Measurements from ENCODE around the gene NDUFS8.

The NDUFS8 gene

DNA sequence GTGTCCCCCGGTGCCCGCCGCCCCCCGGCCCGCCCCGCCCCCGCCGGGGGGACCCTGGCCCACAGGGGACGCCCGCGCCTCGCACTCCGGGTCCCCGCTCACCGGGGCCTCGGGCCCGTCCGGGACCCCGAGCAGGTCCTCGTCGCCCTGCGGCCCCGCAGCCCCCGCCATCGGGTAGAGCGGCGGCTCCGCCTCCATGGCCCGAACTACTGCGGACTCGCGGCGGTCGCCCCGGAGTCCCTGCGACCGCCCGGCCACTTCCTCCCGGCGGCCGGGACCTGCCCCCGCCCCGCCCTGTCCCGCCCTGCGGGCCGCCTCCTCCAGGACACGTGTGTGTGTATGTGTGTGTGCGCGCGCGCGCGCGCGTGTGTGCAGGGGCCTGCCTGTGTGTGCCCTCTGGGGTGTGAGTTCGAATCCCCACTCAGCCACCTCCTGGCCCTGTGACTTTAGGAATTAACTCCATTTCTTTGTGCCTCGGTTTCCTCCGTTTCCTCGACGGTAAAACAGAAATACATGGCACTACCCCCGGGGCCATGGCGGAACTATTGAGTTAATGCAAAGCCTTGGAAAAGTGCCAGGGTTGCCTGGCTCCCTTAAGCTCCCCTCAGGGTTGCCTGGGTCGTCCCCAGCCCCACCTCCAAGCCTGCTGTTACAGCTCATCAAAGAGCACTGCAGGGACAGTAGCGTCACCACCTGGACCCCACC, 26.5 kb upstream of the NDUFS8 start, which contains the start of gene UNC93B1:
Gene UNC93B1, minus strand, starts transcription at position 252 of the 705 bp plus-strand sequence. Its CDS starts 54 bp downstream, at position 198.
- DNase-seq = peak; percentile 76

DNA sequence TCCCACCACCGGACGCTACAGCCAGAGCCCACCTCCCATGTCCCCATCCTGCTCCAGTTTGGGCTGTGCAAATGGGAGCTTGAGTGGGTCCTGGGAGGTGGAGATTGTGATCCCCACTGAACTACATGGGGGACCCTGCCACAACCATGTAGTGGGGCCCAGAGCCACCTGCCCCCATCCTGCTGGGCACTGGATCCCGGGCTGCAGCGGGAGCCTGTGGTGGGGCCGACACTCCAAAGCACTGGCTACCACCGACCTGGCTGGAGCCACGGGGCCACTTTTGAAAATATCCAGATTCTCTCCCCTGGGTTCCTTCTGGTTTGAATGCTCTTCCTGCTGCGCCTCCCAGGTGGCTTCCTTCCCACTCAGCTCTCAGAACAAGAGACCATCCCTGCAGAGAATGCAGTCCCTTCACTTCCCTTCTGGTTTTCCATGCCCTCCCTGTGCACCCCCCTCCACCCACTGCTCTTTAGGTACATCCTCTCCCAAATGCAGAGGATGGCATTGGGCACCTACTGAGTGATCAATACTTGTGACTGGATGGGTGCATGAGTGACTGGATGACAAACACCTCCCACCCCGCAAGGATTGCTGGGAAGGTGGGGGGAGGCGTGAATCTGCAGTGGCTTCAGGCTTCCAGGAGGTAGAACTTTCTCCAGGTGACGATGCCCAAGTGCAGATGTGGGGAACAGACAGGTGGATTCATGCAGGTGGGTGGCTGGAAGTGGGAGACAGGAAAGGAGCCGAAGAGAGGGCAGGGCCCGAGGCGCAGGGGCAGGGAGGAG, 25.7 kb upstream of the NDUFS8 start:
- no peak for DNase-seq

DNA sequence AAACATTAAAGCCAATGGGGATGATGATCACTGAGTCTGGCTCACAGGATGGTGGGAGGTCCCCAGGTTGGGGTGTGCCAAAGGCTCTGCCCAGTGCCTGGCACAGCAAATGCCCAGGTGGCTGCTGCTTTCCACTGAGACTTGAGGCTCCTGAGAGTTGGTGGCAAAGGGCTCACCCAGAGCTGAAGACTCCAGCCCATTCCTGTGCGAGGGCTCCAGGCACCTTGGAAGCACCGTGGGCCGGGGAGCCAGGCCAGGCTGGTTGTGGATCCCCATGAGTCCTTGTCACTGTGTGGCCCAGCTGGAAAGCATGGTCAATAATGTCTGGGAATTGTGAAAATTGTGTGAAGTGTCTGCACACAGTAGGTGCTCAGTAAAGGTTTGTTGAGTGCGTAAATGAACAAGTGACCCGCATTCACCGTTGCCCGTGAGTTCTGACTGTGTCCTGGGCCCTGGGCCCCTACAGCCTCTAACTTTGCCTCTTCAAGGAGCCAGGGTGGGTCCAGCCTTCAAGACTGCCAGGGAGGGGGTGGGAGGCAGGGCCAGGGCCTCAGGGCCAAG, 23.8 kb upstream of the NDUFS8 start:
- no peak for DNase-seq

DNA sequence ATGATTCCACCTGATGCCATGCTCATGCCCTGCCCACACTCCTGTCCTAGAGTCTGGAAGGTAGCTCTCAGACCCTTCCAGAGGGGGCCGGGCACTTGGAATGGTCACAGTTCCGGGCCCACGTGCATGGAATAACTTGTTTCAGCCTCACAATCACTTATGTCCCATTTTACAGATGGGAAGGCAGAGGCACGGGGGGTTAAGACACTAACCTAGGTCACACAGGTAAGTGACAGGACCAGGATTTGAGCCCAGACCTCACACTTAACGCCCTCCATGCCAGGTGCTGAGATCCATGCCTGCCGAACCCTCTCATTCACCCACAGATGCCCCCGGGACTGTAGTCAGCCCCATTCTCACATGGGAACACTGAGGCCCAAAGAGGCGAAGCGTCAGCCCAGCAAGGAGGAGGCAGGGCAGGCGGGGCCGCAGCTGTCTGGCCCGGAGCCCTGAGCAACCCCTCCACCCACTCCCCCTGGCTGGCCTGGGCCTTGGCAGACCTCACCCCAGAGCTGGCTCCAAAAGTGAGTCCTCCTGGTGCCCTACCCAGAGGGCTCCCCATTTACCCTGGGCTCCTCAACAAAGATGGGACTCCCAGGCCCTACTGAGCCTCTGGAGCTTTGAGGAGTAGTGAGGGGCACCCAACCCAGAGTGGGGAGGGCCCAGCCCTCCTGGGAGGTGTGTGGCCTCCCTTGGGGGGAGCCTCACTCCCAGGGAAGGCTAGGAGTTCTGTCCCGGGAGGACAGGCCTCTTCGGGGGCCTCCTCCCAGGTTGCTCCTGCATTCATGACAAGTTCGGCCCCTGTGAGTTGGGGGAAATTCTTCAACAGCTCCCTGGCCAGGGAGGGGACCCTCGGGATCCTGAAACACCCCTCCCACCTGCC, 22.7 kb upstream of the NDUFS8 start:
- DNase-seq = no peak

DNA sequence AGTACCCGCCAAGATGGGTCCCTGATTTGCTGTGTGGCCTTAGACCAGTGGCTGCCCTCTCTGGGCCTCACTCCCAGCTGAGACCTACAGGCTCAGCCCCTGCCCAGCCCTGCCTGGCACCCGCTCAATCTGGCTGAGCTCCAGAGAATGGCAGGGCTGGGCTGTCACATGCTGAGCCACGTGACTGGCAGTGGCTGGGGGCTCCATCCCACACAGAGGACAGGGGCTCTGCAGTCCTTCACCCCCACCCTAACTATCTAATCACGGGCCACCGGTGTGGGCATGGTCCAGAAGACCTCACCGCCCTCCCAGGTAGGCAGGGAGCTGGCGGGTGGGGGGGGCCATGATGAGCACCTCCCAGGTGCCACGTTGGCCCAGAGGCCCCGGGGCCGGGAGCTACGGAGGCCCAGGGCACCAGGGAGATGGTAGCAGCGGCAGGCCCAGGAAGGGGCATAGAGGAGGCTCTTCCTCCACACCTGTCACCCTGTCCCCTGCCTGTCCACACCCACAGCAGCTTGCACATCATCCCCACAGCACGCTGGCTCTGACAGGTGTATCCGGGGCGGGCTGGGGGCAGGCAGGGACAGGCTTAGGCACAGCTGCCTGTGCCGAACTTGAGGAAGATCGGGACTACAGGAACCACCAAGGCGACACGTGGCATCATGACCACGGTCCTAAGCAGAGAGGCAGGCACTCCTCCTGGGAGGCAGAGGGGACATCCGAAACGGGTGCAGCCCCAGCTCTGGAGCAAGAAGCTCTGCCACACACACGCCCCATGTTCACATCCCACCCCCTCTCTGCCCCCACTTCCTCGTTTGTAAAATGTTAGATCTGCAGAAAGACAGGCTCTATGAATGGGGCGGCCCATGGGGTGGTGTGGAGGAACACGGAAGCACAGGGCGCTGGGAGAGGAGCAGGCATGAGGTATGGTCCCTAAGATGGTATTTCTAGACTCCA, 21.8 kb upstream of the NDUFS8 start:
- no peak for DNase-seq

DNA sequence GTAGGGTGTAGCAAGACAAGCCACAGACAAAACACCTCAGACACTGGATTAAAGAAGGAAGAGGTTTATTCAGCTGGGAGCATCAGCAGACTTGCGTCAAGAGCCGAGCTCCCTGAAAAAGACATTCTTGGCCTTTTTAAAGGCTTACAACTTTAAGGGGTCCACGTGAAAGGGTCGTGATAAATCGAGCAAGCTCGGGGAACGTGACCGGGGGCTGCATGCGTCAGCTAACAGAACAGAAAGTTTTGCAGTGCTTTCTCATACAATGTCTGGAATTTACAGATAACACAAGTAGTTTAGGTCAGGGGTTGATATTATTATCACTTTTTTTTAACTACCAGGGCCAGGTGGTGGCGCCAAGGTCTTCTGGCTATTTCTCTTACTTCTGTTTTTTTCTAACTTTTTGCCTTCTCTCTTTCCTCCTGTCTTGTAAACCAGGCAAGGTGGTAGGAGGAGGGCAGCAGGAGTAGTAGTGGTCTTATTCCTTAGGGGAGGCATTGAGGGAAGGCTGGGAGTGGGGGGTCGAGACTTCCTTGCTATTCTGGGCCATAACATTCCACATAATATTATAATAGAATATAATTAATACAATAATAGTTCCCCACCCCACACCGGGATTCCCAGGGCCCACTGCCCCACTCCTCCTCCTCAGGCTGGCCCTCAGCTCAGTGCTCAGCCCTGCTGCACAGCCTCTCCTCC, 20.9 kb upstream of the NDUFS8 start:
- DNase-seq = no peak

DNA sequence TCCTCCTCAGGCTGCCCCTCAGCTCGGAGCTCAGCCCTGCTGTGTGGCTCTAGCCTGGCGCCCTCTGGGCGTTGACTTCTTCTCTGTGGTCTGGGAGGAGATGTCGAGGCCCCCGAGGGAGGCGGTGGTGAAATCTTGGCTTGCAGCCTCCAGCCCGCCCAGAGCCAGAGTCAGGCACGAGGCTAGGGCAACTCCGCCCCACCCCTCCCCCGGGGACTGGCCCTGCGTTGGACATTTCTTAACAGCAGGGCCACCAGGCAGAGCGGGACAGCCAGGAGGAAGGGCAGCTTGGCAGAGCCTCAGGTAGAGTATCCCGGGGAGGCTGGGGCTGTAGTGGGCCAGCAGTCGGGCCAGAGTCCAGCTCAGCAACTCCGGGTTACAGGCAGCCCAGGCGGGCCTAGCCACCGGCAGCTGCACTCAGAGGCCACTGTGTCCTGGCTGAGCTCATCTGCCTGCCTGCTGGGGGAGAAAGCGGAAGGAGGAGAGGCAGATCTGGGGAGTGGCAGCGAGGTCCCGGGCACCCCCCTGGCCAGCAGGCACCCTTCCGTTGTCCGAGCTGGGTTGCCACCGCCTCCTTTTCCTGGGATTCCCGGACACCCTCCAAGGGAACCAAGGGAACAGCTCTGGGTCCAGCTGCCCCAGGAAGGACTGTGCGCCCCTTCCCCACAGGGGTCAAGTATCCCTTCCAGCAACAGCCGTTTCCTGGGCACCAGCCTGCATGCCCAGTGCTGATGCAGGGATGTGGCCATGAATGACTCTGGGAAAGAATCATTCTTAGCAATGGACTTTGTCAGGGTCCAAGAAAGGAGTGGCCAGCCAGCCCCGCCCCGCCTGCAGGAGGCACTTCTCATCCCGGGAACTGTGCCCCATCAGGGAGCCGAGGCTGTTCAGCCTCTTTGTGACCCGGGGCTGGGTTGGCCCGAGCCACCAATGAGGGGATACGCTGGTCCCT, 20.1 kb upstream of the NDUFS8 start, which contains the start of gene ALDH3B1:
Gene ALDH3B1, plus strand, starts transcription at position 238 of the 952 bp plus-strand sequence. CDS start 4,971 bp downstream, outside the sequence.
- DNase-seq = no peak

DNA sequence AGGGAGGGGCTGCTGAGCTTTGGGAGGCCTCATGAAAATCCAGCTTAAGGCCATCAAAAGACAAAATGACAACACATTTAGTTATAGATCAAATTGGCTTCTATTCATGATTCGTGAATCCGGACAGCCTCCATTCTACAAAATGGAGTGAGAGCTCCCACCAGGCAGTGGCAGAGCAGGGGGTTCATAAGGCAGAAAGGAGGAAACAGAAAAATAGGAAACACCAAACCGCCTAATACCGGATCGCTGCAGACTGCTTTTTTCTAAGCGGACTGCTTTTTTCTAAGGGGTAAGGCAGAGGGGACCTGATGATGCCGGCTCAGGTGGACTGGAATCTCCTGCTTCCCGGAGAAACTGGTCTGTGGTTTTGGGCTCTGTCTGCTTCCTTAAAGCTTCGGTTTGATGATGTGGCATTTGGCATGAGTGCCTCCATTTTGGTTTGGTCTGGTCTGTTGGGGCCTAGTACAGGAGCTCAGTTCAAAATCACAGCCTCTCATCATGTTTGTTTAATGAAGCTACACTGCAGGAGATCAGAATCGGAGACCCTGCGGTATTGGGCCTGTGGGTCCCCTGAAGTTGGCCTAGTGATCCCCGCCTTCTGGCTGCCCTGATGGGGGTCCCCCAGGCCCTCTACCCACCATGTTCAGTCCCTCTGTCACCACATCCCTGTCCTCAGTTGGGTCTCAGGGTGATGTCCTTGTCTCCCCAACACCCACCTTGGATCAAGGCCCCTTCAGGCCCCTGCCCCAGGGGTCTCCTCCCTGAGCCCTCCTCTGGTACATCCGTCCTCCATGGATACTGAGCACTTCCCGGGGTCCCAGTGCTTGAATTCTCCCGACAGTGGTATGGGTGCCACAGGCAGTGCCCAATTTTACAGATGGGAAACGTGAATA, 19.2 kb upstream of the NDUFS8 start:
- no peak for DNase-seq

DNA sequence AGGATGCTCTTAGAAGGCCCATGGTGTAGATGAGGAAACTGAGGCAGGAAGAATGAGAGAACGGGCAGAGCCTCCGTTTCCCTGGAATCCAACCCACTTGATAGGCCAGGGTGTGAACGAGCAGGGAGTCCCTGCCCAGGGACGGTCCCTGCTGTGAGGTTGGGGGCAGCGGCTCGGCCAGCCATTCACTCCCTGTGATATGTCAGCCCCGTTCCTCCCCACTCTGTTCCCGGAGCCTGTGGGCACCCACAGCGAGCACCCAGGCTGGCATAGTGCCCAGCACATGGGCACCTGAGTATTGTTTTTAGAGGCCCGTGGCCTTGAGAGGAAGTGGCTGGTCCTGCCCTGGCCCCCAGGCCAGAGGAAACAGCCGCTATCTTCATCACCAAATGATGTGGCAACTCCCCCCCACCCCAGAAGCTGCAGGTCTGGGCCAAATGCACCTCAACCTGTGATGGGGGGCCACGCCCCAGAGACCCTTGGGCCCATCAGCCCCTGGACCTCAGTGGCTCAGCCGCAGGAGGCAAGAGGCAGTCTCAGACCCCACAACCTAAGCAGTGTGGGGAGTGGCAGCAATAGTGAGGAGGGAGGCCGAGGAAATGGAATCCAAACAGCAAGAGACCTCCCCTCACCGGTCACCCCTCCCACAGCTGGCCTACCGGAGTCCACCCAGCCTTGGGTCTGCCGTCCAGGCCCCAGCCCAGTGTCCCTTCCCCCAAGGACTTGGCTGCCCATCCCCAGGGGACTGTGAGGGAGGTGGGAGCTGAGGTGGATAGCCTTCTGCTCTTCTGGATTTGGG, 18.2 kb upstream of the NDUFS8 start:
- DNase-seq = no peak

DNA sequence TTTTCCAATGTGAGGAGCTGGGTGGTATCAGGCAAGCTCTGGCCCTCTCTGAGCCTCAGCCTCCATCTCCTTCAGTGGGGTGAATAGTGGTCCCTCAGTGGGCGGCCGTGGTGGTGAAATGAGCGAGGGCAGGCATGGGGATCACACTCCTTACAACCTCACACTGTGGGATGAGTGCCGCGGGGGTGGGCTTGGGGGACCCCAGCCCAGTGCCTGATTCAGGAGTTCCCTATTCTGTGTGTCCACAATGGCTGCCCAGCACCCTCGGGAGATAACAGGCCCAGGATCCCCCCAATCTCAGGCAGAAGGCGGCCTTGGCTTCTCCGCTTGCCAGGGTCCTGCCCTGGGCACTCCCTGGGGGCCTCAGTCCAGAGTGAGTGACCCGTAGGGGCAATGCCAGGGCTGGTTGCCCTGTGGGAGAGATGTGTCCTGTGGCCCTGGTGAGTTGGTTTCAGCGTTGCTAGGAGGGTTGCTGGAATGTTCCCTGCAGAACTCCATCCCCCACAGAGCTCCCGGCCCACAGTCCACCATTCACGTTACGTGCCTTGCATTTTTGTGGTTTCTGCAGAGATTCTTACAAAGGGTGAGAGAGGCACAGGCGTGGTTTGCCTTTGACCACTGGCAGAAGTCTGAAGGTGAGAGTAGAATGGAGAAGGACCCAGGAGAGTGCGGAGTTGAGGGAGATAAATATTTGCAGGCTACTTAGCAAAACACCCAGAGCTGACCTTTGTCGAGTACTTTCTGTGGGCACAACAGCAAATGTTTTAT, 17.5 kb upstream of the NDUFS8 start:
- no peak for DNase-seq

DNA sequence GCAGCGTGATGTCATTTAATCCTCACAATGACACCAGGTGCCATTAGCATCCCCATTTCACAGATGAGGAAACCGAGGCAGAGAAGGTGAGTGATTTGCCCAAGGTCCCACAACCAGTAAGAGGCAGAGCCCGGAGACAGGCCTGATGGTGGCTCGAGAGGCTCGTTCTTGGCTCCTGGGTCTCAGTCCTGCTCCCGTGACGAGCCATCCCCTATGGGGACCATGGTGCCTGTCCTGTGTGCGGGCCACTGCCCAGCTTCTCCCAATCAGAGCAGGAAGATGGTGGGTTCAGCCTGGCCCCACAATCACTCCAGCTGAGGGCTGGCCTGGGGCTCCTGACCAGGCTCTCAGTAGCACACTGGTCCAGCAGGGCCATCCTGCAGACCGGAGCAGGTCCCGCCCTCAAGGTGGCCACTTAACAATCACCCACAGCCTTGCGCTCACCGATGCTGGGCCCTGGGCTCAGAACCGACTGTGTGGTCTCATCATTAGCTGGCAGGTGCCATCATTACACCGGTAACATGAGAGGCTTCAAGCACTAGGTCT, 16.8 kb upstream of the NDUFS8 start:
- no peak for DNase-seq

DNA sequence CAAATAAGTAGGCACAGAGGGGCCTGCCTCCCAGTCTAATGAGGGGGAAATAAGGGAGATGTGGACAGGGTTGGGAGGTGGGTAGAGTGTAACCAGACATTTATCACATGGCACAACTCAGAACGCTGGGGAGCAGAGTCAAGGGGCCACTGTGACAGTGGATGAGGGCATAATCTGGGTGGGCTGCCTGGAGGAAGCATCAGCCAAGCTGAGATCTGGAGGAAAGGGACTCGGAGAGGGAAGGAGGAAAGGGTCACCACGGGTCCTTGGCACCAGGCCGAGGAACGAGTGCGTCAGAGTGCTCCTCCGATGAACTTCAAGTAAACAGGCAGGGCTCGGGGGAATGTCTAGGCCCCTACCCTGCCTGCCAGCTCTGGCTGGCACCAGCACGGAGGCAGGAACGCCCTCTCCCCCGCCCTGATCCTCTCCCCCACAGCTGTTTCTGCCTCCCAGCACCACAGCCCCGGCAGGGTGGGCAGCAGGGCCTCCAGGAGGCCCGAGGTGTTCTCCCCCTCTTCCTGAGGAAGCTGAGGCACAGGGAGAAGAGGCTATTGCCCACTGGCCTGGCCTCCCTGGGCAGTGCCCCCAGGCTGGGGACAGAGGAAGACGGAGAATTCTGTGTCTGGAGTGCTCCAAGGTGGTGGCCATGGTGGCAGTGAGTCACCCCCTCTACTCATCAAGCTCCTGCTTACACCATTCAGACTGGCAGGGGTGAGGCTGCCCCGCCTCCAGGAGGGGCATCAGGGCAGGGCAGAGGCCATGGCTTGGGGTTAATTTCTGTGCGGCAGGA, 16.1 kb upstream of the NDUFS8 start:
- DNase-seq = no peak

DNA sequence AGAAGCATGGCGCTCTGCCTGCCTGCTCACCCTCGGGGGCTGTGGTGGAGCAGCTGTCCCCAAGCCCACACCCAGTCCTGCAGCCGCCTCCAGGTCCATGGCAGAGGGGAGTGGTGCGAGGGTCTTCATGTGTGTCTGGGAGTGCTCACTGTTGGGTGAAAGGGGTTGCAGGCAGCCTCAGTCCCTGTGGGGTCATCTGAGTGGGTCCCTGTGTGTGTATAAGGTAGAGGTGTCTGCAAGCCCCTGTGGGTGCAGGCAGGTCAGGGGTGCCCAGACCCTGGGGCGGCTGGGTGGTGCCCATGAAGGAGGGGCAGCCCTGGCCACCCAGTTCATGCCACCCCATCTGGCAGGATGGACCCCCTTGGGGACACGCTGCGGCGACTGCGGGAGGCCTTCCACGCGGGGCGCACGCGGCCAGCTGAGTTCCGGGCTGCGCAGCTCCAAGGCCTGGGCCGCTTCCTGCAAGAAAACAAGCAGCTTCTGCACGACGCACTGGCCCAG, 15.5 kb upstream of the NDUFS8 start:
- no peak for DNase-seq

DNA sequence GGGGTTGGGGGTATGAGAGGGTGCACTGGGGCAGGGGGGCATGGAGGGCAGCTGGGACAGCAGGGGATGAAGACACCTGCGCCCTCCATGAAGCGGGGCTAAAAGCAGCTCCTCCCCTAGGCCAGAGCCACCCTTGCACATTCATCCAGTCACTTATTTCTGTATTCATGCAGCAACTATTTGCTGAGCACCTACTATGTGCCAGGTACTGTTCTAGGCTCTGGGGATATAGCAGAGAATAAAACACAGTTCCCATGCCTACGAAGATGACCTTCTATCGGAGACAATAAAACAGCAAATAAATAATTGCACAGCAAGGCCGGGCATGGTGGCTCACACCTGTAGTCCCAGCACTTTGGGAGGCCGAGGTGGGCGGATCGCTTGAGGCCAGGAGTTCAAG, 15.0 kb upstream of the NDUFS8 start:
- DNase-seq = no peak

DNA sequence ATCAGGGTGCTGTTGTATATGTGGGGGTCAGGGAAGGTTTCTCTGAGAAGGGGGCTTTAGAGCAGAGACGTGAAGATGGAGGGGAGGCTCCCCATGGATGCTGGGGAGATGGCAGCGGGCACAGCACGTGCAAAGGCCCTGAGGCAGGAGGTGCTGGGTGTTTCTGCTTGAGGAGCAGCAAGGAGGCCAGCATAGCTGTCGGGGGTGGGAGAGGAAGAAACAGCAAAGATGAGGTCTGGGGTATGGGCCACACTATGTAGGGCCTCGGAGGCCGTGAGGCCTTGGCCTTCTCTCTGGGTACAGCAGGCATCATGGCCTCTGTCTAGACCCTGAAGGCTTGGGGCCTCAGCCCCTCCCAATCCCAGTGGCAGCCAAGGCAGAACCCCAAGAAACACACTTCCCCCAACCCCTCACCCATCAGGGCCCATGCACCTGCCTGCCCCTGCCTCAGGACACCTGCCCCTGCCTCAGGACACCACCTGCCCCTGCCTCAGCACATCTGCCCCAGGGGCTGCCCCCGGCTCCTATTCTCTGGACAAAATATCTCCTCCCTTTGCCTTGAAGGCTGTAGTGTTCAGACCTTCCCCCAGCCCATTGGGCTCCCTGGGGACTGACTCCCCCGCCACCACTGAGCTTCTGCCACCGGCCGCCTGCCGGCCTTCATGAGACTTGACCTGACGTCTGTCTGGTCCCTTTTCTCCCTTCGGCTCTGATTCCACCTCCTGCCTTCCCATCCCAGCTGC, 14.1 kb upstream of the NDUFS8 start:
- no peak for DNase-seq

Data from stimulated activated CD4-positive, alpha-beta T cell treated with anti-CD3 and anti-CD28 coated beads, Interleukin-12 subunit alpha, Interleukin-12 subunit beta, amount 100 ng/mL, for 4 hours (primary cell).